GM21529 (cell line): ENCODE results near the gene GSTA3.
A peak's percentile ranks its signal among the peaks of the same experiment; 100 is the strongest.
"Not testable (repeated sequence)": the region's sequence is repeated elsewhere in the genome, so short reads cannot be mapped to it uniquely, and the experiment has no call there.

ENCODE experiments used
- ATAC-seq: cut with Tn5 transposase; IDR thresholded peaks from one replicate; pipeline ENCODE4 v1.9.1; 2021; ENCODE audit not compliant: unreplicated experiment

Gene GSTA3

DNA sequence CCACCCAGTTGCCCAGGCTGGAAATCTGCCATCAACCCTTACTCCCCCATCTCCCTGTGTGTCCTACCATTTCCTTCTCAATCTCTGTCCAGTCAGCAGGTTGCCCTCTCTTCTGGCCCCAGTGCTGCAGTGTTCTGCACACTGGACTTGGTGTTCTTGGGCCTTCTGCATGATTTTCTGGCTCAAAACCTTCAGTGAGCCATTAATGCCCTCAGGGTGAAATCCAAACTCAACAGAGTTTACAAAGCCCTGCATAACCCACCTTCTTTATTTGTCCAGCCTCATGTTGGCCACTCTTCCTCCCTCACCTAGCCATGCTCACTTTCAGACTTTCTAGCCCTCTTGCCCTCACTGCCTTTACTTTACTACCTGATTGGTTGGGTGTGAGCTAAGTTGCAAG is 5.0 kb upstream of the GSTA3 start:
- no peak for ATAC-seq

DNA sequence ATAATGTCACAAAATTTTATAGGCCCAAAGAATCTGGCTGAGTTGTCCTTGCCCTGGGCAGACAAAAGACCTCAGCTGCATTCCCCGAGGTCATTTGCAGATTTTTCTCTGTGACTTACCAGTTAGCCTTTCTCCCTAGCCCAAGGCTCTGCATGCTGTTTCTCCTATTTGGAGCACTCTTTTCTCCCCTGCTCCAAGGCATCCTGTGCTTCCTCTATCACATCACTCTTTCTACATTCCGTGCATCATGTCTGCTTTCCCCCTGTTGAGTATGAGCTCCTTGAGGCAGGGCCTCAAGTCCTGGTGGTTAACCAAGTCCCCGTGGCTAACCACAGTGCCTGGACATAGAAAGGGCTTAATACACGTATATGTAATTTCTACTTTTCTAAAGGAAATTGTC is 593 bp upstream of the GSTA3 start:
- no peak for ATAC-seq

DNA sequence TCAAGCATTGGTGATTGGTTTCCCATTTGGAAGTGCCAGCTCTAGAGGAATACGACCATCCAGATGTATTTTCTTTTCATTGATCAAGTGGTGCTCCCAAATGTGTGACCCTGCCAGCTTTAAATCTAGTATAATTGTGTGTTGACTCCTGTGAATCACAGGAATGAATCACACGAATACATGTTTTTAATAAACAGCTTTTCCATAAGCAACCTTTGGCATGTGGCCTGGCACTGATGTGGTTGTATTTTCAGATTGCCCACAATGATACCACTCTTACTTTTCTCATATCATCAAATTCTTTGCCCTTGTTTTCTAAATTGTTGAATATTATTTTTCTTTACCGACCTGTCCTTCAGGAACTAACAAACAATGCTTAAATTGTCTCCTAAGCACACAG is 367 bp downstream of the GSTA3 start:
- no peak for ATAC-seq

DNA sequence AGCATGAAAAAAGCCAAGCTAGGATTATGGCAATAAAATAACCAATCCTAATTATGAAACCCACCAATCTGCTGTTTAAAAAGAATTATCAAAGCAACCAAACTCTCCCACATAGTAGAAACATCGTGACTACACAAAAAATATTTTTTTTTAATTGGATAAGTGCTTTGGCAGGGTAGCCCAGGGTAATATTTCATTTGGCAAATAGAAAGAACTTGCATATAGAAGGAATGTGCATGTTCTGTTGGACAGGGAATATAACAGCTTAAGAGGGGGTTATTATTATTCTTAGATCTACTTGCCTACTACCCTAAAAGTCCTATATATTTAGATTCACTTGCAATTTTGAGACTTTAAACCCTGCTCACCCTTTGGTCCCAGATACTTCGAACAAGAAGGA is 972 bp downstream of the GSTA3 start:
- ATAC-seq = no peak

DNA sequence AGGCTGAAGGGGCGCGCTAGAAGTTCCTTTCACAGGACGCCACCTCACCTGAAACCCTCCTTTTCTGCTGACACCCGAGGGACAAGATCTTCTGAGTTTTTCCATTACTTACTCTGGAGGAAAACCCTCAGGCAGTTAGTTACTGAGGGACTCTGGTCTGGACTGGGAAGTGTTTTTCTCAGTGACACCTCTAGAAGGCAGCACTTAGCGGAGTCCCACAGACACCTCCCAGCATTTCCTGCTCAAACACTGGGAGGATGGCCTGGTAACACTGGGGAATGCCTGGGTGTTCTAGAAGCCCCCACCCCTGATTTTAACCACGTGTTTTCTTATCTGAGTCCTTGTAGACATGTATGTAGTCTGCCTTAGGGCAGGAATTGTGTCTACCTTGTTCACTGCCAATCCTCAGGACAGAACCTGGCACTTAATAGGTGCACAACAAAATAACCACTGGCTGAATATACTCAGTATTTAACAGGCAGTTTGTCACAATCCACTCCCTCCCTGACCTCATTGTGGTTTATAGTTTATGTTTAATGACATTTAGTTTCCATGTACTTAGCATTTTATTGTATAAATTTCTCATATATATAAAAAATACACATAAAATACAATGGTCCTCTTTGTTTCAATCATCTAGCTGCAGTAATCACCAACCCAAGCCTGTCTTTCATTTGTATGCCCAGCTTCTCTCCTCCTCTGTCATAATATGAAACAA is 4.8 kb downstream of the GSTA3 start:
- ATAC-seq = no peak

DNA sequence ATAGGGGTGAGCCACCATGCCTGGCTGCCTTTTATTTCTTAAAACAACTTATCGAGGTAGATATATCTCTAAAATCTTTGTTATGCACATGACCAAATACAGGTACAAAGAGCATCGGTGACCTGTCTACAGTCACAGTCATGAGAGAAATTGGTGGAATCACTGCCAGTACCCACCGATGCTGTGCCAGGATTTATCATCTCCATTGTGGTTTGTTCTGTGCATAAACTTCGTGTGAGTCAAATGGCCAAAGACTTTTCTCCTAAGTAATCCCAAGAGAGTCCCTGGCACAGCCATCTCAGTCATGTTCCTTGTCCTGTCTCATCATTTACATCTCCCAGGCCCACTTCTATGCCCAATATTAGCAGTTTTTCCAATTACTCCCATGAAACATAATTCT is 9.0 kb downstream of the GSTA3 start:
- no peak for ATAC-seq

DNA sequence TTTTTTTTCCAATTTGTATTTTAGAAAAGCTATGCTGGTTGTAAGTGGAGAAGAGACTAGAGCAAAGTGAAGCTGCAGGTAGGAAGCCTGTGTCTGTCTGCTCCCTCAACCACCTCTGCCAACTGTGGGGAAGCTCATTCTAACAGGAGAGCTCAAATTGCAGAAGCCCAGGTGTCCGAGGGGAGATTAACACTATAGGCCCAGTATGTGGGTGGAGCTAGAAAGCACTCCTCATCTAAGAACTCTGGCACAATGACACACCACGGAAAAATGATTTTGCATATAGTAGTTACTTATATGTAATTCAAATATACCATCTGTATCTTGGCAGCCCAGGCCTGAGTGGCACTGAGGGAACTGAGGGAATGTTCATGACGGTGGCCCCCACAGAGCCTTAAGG is 13.7 kb downstream of the GSTA3 start:
- ATAC-seq = not testable (repeated sequence)

DNA sequence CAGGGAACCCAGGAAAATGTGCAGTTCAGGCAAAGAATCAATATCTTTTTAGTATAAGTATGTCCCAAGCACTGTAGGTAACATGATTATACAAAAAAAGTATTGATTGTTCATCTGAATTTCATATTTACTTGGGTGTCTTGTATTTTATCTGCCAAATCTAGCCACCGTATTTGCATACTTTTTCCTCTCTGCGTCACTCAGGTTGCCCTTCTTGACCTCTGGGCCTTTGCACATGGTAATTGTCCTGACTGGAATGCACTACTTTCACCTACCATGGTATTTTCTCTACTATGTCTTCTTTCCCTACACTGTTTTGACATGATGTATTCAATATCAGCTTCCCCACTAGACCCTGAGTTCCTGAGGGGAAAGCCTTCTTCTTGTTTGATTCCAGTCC is 15.2 kb downstream of the GSTA3 start:
- no peak for ATAC-seq

DNA sequence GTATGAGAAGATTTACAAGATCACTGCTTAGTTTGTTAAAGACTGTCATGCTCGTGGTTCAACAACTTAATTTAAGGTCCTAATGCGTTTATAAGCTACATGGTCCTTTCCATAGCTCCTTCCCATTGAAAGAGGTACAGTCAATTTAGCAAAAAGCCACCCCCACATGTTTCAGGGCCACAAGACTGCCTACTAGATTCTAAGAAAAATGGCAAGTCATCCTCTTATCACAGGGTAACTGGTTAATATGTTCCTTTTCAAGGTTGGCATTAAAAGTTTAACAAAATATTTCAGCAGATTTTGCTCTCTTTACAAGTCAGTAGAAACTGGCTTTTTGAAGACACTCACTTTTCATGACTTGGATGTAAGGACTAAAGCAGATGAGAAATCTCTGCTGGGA is 15.7 kb downstream of the GSTA3 start:
- ATAC-seq = no peak

DNA sequence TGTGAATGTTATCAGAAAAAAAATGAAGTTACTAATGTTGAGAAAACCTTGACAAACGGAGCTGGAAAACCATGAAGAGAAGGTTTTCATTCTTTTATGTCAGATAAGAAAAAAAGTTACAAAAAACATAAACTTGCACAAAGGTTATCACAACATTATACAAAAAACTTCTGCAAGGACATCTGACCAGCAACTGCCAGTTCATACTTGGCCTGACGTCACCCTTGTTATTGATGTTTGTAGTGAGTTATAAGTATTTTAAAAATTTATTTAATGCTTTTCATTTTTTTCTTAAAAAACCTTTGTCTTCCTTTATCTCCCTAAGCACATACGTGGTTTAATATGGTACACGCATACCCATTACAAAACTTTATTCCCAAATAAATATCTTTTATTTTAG is 16.3 kb downstream of the GSTA3 start:
- no peak for ATAC-seq

DNA sequence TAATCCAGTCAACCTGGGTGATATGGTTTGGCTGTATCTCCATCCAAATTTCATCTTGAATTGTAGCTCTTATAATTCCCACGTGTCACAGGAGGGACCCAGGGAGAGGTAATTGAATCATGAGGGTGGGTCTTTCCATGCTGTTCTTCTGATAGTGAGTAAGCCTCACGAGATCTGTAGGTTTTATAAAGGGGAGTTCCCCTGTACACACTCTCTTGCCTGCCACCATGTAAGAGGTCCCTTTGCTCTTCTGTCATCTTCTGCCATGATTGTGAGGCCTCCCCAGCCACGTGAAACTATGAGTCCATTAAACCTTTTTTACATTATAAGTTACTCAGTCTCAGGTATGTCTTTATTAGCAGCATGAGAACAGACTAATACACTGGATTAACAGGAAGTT is 19.5 kb downstream of the GSTA3 start:
- no peak for ATAC-seq

DNA sequence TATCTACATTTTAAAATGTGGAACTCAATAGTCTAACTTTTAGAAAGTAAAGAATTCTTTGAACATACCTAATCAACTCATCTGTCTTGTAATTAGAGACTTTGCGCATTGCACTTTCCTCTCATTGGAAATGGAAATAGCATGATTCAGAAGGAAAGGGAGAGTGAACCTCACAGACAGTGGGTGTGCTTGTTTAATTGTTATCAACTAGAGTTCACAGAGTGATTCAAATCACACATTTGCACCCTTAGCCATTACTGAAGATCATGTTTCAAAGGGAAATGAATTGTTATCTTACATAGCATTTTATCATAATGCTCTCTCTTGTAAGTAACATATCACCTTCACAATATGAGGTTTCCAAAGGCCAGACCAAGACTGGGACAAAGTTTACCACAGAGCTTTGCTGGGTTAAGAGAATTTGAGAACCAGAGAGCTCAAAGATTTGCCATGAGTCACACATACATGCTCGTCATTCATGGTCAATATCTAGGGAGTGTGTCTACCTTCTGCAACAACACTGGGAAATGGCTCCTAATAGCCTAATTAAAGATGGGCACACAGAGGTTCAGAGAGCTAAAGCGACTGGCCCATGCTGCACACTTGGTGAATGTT is 21.5 kb downstream of the GSTA3 start:
- ATAC-seq = no peak

DNA sequence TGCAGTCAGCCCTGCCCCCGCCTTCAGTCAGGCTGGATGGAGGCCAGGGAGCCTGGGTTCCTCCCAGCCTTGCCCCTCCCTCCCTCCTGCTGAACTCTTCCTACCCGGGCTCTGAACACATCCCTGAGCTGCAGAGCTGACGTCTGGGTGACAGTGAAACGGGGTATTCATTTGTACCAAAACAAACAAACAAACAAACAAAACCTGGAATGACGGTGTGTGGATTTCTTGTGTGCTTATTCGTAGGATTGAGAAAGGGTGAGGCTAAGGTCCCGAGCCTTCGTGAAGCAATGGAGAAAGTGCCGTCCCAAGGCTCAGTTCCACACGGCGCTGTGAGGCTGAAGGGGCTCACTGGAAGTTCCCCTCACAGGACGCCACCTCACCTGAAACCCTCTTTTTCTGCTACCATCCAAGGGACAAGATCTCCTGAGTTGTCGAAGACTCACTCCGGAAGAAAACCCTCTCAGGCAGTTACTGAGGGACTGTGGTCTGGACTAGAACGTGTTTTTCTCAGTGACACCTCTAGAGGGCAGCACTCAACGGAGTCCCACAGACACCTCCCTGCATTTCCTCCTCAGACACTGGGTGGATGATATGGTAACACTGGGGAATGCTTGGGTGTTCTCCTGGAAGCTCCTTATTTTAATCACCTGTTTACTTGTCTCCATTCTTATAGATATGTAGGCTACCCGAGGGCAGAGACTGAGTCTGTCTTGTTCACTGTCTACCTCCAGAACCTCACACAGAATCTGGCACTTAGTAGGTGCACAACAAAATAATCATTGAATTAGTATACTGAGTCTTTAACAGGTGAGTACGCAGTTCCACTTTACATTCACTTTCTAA is 27.3 kb downstream of the GSTA3 start:
- ATAC-seq = peak; percentile 100

DNA sequence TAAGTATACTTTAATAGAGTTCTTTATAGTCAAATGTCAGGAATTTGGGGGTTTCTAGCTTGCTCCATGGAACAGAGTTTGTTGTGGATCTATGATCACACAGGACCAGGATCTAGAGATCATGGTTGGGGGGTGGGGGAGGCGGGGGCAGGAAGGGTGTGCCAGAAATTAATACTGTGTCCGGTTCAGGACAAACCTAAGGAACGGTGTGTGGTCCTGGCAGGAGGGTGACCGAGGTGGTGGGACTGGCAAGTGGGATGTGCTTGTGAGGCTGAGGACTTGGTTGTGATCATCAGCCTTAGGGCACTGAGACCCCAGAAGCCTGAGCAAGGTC is 27.9 kb downstream of the GSTA3 start:
- ATAC-seq = no peak

DNA sequence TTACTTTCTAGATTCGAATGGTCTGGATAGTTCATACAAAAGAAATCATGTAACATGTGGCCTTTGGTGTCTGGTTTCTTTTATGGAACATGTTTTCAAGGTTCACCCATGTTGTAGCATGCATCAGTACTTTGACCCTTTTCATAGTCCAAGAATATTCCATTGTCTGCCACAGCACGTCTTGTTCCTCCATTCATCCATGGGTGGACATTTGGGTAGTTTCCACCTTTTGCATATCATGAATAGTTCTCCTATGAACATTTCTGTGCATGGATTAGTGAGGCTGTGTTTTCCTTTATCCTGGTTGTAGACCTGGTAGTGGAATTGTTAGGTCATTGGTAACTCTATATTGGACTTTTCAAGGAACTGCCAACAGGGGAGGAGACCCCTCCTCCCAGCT is 31.7 kb downstream of the GSTA3 start:
- no peak for ATAC-seq

DNA sequence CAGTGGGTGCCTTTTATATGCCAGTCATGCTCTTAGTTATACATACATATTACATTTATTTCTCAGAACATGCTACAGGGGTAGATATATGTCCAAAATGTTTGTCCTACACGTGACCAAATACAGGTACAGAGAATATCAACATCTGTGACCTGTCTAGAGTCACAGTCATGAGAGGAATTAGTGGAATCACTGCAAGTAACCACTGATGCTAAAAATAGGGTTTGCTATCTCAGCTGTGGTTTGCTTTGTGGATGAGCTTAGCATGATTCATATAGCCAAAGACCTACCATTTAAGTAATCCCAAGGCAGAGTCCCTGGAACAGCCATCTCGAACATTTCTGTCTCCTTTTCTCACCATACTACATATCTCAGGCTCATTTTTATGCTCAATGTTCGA is 32.3 kb downstream of the GSTA3 start:
- ATAC-seq = no peak

DNA sequence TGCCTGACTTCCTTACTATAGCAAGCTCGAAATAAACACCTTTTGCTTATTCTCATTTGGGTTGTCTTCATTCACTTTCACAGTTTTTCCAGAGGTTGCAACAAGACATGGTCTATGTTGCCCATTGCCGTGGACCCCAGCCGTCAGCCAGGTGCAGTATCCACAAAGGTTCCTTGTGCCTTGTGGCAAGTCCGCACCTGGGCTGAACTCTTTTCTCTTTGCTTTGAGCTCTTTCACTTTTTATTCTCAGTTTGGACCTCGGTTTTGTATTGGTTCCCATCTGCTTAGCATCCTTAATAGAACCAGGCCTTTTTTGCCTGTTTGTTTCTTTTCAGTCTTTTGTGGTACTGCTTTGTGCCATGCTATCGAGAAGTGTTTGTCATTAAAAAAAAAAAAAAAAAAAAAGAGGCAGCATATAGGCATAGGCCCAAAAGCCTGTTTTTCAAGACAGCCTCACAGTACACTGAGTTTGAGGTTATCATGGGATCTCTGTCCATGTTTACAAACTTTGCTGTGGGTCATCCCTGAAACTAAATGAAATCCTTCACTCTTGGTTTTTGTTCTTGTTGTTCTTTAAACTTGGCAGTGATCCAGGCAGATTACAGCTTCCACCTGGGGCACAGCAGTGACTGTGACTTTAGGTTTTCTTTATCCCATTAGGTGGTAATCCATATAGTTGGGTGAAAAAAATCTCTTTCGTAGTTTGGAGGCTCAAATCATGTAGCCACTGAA is 33.3 kb downstream of the GSTA3 start:
- no peak for ATAC-seq

DNA sequence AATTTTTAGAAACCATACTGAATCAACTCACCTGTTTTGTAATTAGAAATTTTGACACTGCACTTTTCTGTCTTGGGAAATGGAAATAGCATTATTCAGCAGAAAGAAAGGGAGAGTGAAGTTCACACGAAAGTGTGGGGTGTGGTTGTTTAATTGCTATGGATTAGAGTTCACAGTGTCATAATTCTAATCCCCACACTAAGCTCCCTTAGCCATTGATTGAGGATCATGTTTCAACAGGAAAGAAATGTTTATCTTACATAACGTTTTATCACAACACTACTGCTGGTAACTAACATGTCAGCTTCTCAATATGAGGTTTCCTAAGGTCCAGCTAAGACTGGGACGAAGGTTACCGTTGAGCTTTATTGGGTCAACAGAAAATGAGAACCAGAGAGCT is 37.5 kb downstream of the GSTA3 start:
- ATAC-seq = no peak

DNA sequence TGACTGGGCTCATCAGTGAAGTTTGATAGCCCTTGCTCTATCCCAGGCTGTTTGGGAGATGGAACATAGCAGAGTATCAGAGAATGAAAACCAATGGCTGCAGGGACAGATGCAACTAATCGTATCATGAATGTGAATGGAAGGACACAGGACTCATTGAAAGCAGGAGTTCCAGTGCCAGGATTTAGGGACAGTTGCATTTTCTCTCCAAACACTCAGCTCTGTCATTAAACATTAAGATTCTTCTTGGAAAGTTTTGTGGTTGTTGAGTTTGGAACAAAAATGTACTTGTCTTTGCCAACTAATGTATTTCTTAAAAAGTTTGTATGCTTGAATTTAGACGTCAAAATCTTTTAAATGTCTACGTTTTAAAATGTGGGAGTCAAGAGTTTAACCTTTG is 37.9 kb downstream of the GSTA3 start:
- no peak for ATAC-seq

DNA sequence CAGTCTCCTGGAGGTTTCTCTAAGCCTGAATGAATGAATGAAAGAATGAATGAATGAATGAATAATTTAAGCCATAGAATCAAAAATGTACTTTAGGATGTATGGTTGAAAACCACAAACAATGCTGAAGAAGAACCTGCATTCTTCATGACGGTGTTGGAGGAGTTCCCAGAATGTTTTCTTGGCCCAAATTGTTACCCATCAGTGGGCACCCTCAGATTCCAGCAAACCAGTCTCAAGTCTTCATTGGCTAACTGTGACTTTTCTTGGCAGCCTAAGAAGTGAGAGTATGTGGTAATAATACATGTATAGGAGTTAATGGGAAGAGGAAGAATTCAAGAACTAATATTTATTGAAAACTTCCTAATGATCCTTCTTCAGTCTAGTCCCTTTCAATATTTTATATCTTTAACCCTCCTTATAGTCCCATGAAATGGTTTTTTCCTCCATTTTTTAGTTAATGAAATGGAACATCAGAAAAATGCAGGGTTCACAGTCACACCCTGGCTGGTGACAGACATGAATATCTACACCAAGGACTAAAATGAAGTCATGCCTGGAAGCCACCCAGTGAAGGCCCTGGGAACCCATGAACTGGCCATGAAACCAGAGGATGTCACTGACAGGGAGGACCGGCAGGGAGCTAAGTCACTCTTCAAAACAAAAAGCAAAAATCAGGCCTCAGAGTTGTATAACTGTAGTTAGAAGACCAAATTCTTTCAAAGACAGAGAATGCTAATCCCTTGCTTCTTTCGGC is 39.0 kb downstream of the GSTA3 start:
- not testable (repeated sequence) for ATAC-seq

DNA sequence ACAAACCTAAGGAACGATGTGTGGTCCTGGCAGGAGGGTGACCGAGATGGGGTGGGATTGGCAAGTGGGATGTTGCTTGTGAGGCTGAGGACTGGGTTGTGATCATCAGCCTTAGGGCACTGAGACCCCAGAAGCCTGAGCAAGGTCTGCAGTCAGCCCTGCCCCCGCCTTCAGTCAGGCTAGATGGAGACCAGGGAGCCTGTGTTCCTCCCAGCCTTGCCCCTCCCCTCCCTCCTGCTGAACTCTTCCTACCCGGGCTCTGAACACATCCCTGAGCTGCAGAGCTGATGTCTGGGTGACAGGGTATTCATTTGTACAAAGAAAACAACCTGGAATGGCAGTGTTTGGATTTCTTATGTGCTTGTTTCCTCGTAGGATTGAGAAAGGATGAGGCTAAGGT is 40.6 kb downstream of the GSTA3 start:
- ATAC-seq = not testable (repeated sequence)
